K562 (cell line): ENCODE measurements around the gene HLA-DPA1. TPM values are rescaled to one million over a fixed set of nuclear protein-coding genes. Genes with fewer than 3 reads are reported as not detected.

Source experiments
- ATAC-seq: fragments of 200-7000 bp; cut with Tn5 transposase; 3 replicates; pipeline ENCODE4 v1.9.1; 2020; ENCODE audit warnings: moderate library complexity
- BruUV-seq: library from RNA; stranded (reverse); fragments of 400-500 nt; replicated peaks from 2 replicates; lab custom pipeline; 2021; lab: Mats Ljungman, UMichigan
- CTCF ChIA-PET: fragments of 300-600 bp; formaldehyde crosslinking; extraction: SDS; loops from one replicate; lab custom pipeline; 2021; ENCODE audit warnings: low intra/inter-chr PET ratio; lab: Yijun Ruan, JAX
- POLR2A ChIA-PET: fragments of 300-600, 350-650 bp; sonication (Branson Sonifier 250); formaldehyde crosslinking; extraction: SDS; loops from one replicate; lab custom pipeline; 2021; ENCODE audit warnings: antibody characterized with exemption, inconsistent platforms; lab: Yijun Ruan, JAX
- DNase-seq, 4 experiments: peaks; one replicate each; pipeline versions ENCODE4 v3.0.0 to v3.0.0-alpha.2; 2011 to 2018; ENCODE audit warnings: low spot score in 3 of 4, mixed read lengths in 3 of 4; ENCODE audit errors: extremely low read depth in 1 of 4
- FAIRE-seq: peaks from 2 replicates; lab custom pipeline; 2011; peaks lifted over from hg19 to GRCh38; lab: Jason Lieb, UNC
- H2AFZ ChIP-seq: 2 replicates; pipeline ENCODE4 v1.6.0; 2011; ENCODE audit warnings: low read depth, low read length, control low read depth, inconsistent platforms
- H3K27ac ChIP-seq: fragments of 200-600 bp; 3 replicates; pipeline ENCODE4 v1.8.0; 2011; ENCODE audit warnings: low read depth, mild to moderate bottlenecking, control low read depth, inconsistent platforms, low read length, moderate library complexity, mixed read lengths; ENCODE audit errors: extremely low read depth
- H3K27me3 ChIP-seq, 2 experiments: fragments of 300-600 bp in 1 of 2; 2 replicates in 1 of 2; 3 replicates in 1 of 2; pipeline versions ENCODE4 v1.6.0 to v1.8.0; 2011; ENCODE audit warnings: inconsistent platforms in 2 of 2, low read length in 2 of 2, mild to moderate bottlenecking in 1 of 2, mixed read lengths in 1 of 2, moderate library complexity in 1 of 2; ENCODE audit not compliant: control insufficient read depth in 2 of 2, insufficient read depth in 2 of 2
- H3K36me3 ChIP-seq: fragments of 300-600 bp; 3 replicates; pipeline ENCODE4 v1.8.0; 2011; ENCODE audit warnings: mild to moderate bottlenecking, low read length, inconsistent platforms; ENCODE audit not compliant: control insufficient read depth, insufficient read depth
- H3K4me1 ChIP-seq, 2 experiments: fragments of 200-600 bp in 1 of 2; replicated peaks in 1 of 2; 2 replicates in 1 of 2; 3 replicates in 1 of 2; pipeline versions ENCODE4 v1.5.1 to v1.8.0; 2011; ENCODE audit warnings: inconsistent platforms in 2 of 2, low read length in 2 of 2, mild to moderate bottlenecking in 1 of 2, mixed read lengths in 1 of 2, moderate library complexity in 1 of 2; ENCODE audit not compliant: control insufficient read depth in 2 of 2, insufficient read depth in 2 of 2
- H3K4me2 ChIP-seq: 2 replicates; pipeline ENCODE4 v1.6.1; 2011; ENCODE audit warnings: low read length, control low read depth, inconsistent platforms, mixed read lengths; ENCODE audit not compliant: insufficient read depth
- H3K4me3 ChIP-seq: fragments of 200-600 bp; sonication (generic), shearing (Covaris generic); 2 replicates; pipeline ENCODE4 v1.5.1; 2016; ENCODE audit warnings: control low read depth, inconsistent platforms
- H3K79me2 ChIP-seq: fragments of 200-600 bp; 3 replicates; pipeline ENCODE4 v1.8.0; 2011; ENCODE audit warnings: low read length, inconsistent platforms; ENCODE audit not compliant: control insufficient read depth, insufficient read depth
- H3K9ac ChIP-seq, 2 experiments: 2 replicates each; pipeline versions ENCODE4 v1.6.0 to v1.6.1; 2011; ENCODE audit warnings: low read depth in 2 of 2, low read length in 2 of 2, control low read depth in 1 of 2, inconsistent platforms in 1 of 2, mild to moderate bottlenecking in 1 of 2, mixed read lengths in 1 of 2; ENCODE audit not compliant: insufficient read depth in 1 of 2
- H3K9me1 ChIP-seq: one replicate; pipeline ENCODE4 v1.6.0; 2011; ENCODE audit warnings: inconsistent platforms, mild to moderate bottlenecking, low read length, moderate library complexity; ENCODE audit not compliant: control insufficient read depth, insufficient read depth
- H3K9me3 ChIP-seq: replicated peaks from 2 replicates; pipeline ENCODE4 v1.5.1; 2011; ENCODE audit warnings: low read depth, low read length, inconsistent platforms; ENCODE audit not compliant: control insufficient read depth, insufficient read depth
- H4K20me1 ChIP-seq: replicated peaks from 2 replicates; pipeline ENCODE4 v1.6.1; 2011; ENCODE audit warnings: low read length, inconsistent platforms, mixed read lengths; ENCODE audit not compliant: control insufficient read depth, insufficient read depth
- DMBX1 ChIP-seq: fragments of 250-450 bp; sonication (Bioruptor Pico); IDR thresholded peaks from 2 replicates; pipeline ENCODE4 v1.8.0; 2022; ENCODE audit warnings: inconsistent platforms, mild to moderate bottlenecking, moderate library complexity, borderline replicate concordance
- KDM4B ChIP-seq, 2 experiments: fragments of 450-650 bp in 1 of 2; sonication (generic) in 1 of 2; IDR thresholded peaks; 2 replicates each; pipeline ENCODE4 v1.6.1; 2016 to 2017; ENCODE audit warnings: borderline replicate concordance in 2 of 2, antibody characterized with exemption in 1 of 2, low read depth in 1 of 2, mild to moderate bottlenecking in 1 of 2
- NEUROD1 ChIP-seq: fragments of 150-350 bp; IDR thresholded peaks from 2 replicates; pipeline ENCODE4 v1.6.1; 2014; ENCODE audit warnings: borderline replicate concordance, low read length, low read depth; ENCODE audit not compliant: partially characterized antibody
- TRIM28 ChIP-seq: fragments of 450-650 bp; IDR thresholded peaks from 2 replicates; pipeline ENCODE4 v1.6.1; 2017
- U2AF2 ChIP-seq: fragments of 200-400 bp; formaldehyde crosslinking; optimal IDR thresholded peaks from 2 replicates; pipeline ENCODE3; 2017; ENCODE audit warnings: low read depth, mild to moderate bottlenecking, low read length
- ZNF140 ChIP-seq: fragments of 250-450 bp; sonication (Bioruptor Pico); IDR thresholded peaks from 2 replicates; pipeline ENCODE4 v1.8.0; 2021; ENCODE audit warnings: moderate library complexity, mild to moderate bottlenecking, inconsistent platforms
- ZNF324 ChIP-seq: fragments of 250-450 bp; sonication (Bioruptor Pico); IDR thresholded peaks from 2 replicates; pipeline ENCODE4 v1.4.0; 2020; ENCODE audit warnings: mild to moderate bottlenecking
- ZNF644 ChIP-seq: fragments of 200-800 bp; sonication (Bioruptor generic); IDR thresholded peaks from 2 replicates; pipeline ENCODE4 v1.6.1; 2016; ENCODE audit warnings: low read depth, missing genetic modification characterization, missing compliant biosample characterization
- WGBS: fragments of 100-300 bp; shearing (Covaris generic); methylation state at CpG from one replicate; pipeline ENCODE4 v1.1.6; 2016; ENCODE audit warnings: low coverage, mixed read lengths; ENCODE audit not compliant: insufficient coverage; ENCODE audit errors: missing lambda C conversion rate; 5-methylcytosine and 5-hydroxymethylcytosine counted together
- in situ Hi-C: fragments of 300-500 bp; cut with MboI; formaldehyde crosslinking; loops from 4 replicates; pipeline ENCODE4 v1.15.0; 2018; ENCODE audit warnings: inconsistent platforms, mixed read lengths
- intact Hi-C: fragments of 100-400 bp; cut with micrococcal nuclease; formaldehyde crosslinking; loops from 2 replicates; pipeline ENCODE4 v1.14.2; 2022
- polyA plus RNA-seq, 8 experiments: library from polyadenylated mRNA; depleted of rRNA in 4 of 8; stranded (reverse) in 5 of 8; unstranded in 3 of 8; fragments of >200 nt; fragmentation: Nextera tagmentation in 2 of 8; fragmentation: Illumina TruSeq in 1 of 8; extraction: Ambion mirVana in 2 of 8; extraction: Trizol in 1 of 8; gene quantifications; 2 replicates each; pipeline versions ENCODE4 v1.2.1 to v1.2.3, GENCODE V29; 2011 to 2014; ENCODE audit warnings: inconsistent platforms in 1 of 8, missing spikeins in 1 of 8
- total RNA-seq, 7 experiments: library from RNA; depleted of rRNA in 6 of 7; stranded (reverse); fragments of >200 nt in 6 of 7; fragmentation: Illumina TruSeq in 2 of 7; extraction: Trizol in 2 of 7; gene quantifications; 2 replicates each; pipeline versions ENCODE4 v1.2.1 to v1.2.3, GENCODE V29; 2011 to 2021; ENCODE audit warnings: low replicate concordance in 1 of 7
- TF ChIP-seq, protein P1 (sequence below): fragments of 450-650 bp; formaldehyde crosslinking; IDR thresholded peaks from 2 replicates; pipeline ENCODE4 v1.4.0; 2020; ENCODE audit warnings: mild to moderate bottlenecking
- TF ChIP-seq, protein P2 (sequence below): fragments of 250-450 bp; sonication (Bioruptor Pico); IDR thresholded peaks from 2 replicates; pipeline ENCODE4 v1.4.0; 2020; ENCODE audit warnings: mild to moderate bottlenecking, moderate library complexity
- TF ChIP-seq, protein P3 (sequence below), 2 experiments: IDR thresholded peaks; 2 replicates each; pipeline ENCODE4 v1.6.1; 2012; ENCODE audit warnings: improper control_type of control experiment in 2 of 2, low read depth in 2 of 2, low read length in 2 of 2, borderline replicate concordance in 1 of 2

The HLA-DPA1 gene
- total and polyA plus RNA-seq, 9 of the 15 experiments (the other 6 are each of a cell fraction or from before 2014, with no cell fraction given): 0.23 to 0.93 (median 0.55) TPM

DNA sequence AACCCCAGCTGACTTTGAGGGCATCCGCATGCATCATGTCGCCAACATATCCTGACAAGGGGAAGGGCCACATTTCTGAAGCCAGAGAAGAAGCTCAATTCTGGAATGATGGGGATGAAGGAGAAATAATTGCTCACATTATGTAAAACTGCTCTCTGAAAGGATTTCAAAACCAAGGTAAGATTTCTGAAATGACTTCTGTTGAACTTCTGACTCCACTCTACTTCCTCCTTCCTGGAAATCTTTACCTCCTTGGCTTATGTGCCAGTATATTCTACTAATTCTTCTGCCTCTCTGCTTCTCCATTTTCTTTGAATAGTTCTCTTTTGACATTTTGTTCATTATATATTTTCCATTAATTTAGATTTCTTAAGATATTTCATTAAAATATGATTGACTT is 34.2 kb upstream of the HLA-DPA1 start:
- no peak for FAIRE-seq
- H4K20me1 ChIP-seq: no peaks in the 10 kb centered on the region
- H3K9me3 ChIP-seq: no peaks in the 10 kb centered on the region
- ATAC-seq: no peak
- 3% methylated on average over 2 of the region's 2 CpGs for WGBS
- H3K36me3 ChIP-seq: no peaks in the 10 kb centered on the region
- H3K27me3 ChIP-seq: peaks cover 6 to 27% of the 10 kb centered on the region in 2 experiments; a peak in 4 of 5 replicates
- in situ Hi-C loops: no loop called here
- no peak for DNase-seq
- H3K4me3 ChIP-seq: no peak overlapping the region
- no peak overlapping the region for H2AFZ ChIP-seq
- ChIA-PET POLR2A (interaction anchor here (0.5 to 0.7 kb wide), 2 partner anchors 944 to 1071 kb away, joined by 3 to 4 read pairs; no protein-coding TSS in a partner anchor), CTCF (no interaction called here)
- TF ChIP-seq, protein P1, sequence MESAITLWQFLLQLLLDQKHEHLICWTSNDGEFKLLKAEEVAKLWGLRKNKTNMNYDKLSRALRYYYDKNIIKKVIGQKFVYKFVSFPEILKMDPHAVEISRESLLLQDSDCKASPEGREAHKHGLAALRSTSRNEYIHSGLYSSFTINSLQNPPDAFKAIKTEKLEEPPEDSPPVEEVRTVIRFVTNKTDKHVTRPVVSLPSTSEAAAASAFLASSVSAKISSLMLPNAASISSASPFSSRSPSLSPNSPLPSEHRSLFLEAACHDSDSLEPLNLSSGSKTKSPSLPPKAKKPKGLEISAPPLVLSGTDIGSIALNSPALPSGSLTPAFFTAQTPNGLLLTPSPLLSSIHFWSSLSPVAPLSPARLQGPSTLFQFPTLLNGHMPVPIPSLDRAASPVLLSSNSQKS (CRISPR knock-in tag): no peak
- TF ChIP-seq NEUROD1: no peak
- no peak for TF ChIP-seq ZNF324 (CRISPR knock-in tag)
- no peak for TF ChIP-seq KDM4B (IDR thresholded peaks at IDR 0.05; ENCODE audit: borderline replicate concordance in 2 of 2, low read depth in 1 of 2)
- no peak for TF ChIP-seq DMBX1
- no peak for TF ChIP-seq U2AF2
- no peak for TF ChIP-seq ZNF140 (CRISPR knock-in tag)
- TF ChIP-seq ZNF644 (tag): no peak
- no peak for TF ChIP-seq TRIM28
- TF ChIP-seq, protein P2, sequence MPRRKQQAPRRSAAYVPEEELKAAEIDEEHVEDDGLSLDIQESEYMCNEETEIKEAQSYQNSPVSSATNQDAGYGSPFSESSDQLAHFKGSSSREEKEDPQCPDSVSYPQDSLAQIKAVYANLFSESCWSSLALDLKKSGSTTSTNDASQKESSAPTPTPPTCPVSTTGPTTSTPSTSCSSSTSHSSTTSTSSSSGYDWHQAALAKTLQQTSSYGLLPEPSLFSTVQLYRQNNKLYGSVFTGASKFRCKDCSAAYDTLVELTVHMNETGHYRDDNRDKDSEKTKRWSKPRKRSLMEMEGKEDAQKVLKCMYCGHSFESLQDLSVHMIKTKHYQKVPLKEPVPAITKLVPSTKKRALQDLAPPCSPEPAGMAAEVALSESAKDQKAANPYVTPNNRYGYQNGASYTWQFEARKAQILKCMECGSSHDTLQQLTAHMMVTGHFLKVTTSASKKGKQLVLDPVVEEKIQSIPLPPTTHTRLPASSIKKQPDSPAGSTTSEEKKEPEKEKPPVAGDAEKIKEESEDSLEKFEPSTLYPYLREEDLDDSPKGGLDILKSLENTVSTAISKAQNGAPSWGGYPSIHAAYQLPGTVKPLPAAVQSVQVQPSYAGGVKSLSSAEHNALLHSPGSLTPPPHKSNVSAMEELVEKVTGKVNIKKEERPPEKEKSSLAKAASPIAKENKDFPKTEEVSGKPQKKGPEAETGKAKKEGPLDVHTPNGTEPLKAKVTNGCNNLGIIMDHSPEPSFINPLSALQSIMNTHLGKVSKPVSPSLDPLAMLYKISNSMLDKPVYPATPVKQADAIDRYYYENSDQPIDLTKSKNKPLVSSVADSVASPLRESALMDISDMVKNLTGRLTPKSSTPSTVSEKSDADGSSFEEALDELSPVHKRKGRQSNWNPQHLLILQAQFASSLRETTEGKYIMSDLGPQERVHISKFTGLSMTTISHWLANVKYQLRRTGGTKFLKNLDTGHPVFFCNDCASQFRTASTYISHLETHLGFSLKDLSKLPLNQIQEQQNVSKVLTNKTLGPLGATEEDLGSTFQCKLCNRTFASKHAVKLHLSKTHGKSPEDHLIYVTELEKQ: no peak
- TF ChIP-seq, protein P3, sequence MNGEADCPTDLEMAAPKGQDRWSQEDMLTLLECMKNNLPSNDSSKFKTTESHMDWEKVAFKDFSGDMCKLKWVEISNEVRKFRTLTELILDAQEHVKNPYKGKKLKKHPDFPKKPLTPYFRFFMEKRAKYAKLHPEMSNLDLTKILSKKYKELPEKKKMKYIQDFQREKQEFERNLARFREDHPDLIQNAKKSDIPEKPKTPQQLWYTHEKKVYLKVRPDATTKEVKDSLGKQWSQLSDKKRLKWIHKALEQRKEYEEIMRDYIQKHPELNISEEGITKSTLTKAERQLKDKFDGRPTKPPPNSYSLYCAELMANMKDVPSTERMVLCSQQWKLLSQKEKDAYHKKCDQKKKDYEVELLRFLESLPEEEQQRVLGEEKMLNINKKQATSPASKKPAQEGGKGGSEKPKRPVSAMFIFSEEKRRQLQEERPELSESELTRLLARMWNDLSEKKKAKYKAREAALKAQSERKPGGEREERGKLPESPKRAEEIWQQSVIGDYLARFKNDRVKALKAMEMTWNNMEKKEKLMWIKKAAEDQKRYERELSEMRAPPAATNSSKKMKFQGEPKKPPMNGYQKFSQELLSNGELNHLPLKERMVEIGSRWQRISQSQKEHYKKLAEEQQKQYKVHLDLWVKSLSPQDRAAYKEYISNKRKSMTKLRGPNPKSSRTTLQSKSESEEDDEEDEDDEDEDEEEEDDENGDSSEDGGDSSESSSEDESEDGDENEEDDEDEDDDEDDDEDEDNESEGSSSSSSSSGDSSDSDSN (IDR thresholded peaks at IDR 0.05; ENCODE audit: borderline replicate concordance in 1 of 2, low read depth in 2 of 2, low read length in 2 of 2): no peak
- BruUV-seq: no TSS peak
- H3K27ac ChIP-seq: no peak overlapping the region
- H3K4me2 ChIP-seq: no peak overlapping the region
- H3K4me1 ChIP-seq: no peaks in the 10 kb centered on the region
- no peak overlapping the region for H3K9ac ChIP-seq
- H3K9me1 ChIP-seq: no peaks in the 10 kb centered on the region
- intact Hi-C loops: no loop called here
- no peaks in the 10 kb centered on the region for H3K79me2 ChIP-seq
